Left lung (tissue), 10 donors: Measurements from ENCODE around the gene ARHGAP45. TPM values are rescaled to one million over a fixed set of nuclear protein-coding genes. Genes with fewer than 3 reads are reported as not detected.

Experiments used
- ATAC-seq: fragments of 200-7000 bp; cut with Tn5 transposase; one replicate; pipeline ENCODE4 v1.9.1; 2020; ENCODE audit warnings: moderate library complexity
- DNase-seq, 4 donors: peaks; one replicate each; pipeline ENCODE4 v3.0.0-alpha.2; 2013 to 2020
- H3K27ac ChIP-seq, 2 donors: fragments of 200-600 bp; sonication (generic) in 1 of 2; one replicate each; pipeline versions ENCODE4 v1.5.0 to v1.8.0; 2020 to 2021
- H3K27me3 ChIP-seq, 2 donors: fragments of 200-600 bp; sonication (generic) in 1 of 2; one replicate each; pipeline versions ENCODE4 v1.5.0 to v1.8.0; 2020 to 2021
- H3K36me3 ChIP-seq, 2 donors: fragments of 200-600 bp; sonication (generic) in 1 of 2; one replicate each; pipeline versions ENCODE4 v1.5.0 to v1.8.0; 2020 to 2021
- H3K4me1 ChIP-seq, 2 donors: fragments of 200-600 bp; one replicate each; pipeline ENCODE4 v1.8.0; 2021
- H3K4me3 ChIP-seq, 2 donors: fragments of 200-600 bp; sonication (generic) in 1 of 2; one replicate each; pipeline versions ENCODE4 v1.5.0 to v1.8.0; 2020 to 2021; ENCODE audit warnings: mild to moderate bottlenecking in 1 of 2
- H3K9me3 ChIP-seq, 2 donors: fragments of 200-600 bp; sonication (generic) in 1 of 2; one replicate each; pipeline versions ENCODE4 v1.5.0 to v1.8.0; 2020 to 2021
- intact Hi-C, 2 donors: fragments of 100-400 bp; cut with DNase I; formaldehyde crosslinking; loops; one replicate each; pipeline versions ENCODE4 v1.11.2 to v1.14.2; 2022
- polyA plus RNA-seq, 6 donors: library from polyadenylated mRNA; unstranded; fragments of 120-200 nt; gene quantifications; one replicate each; pipeline ENCODE4 v1.2.1, GENCODE V29; 2013; ENCODE audit not compliant: insufficient read length in 6 of 6
- total RNA-seq, 2 donors: library from RNA; stranded (reverse); fragmentation: NEBNext Ultra II Directional; extraction: Animal tissue kit (Norgen Biotek cat#: 25700); gene quantifications; one replicate each; pipeline ENCODE4 v1.2.1, GENCODE V29; 2021
- TF ChIP-seq, protein P1 (sequence below), 2 donors: fragments of 200-600 bp; sonication (generic) in 1 of 2; IDR thresholded peaks; one replicate each; pipeline versions ENCODE4 v1.5.0 to v1.8.0; 2021; ENCODE audit warnings: antibody characterized with exemption in 2 of 2
- donor health status: DM: no; HTN: yes; CAD: no.
- donor health status: DM: no; HTN: no; CAD: no.

Gene ARHGAP45
- total and polyA plus RNA-seq, 8 donors = 8.5 to 83.8 (median 12.0) TPM

DNA sequence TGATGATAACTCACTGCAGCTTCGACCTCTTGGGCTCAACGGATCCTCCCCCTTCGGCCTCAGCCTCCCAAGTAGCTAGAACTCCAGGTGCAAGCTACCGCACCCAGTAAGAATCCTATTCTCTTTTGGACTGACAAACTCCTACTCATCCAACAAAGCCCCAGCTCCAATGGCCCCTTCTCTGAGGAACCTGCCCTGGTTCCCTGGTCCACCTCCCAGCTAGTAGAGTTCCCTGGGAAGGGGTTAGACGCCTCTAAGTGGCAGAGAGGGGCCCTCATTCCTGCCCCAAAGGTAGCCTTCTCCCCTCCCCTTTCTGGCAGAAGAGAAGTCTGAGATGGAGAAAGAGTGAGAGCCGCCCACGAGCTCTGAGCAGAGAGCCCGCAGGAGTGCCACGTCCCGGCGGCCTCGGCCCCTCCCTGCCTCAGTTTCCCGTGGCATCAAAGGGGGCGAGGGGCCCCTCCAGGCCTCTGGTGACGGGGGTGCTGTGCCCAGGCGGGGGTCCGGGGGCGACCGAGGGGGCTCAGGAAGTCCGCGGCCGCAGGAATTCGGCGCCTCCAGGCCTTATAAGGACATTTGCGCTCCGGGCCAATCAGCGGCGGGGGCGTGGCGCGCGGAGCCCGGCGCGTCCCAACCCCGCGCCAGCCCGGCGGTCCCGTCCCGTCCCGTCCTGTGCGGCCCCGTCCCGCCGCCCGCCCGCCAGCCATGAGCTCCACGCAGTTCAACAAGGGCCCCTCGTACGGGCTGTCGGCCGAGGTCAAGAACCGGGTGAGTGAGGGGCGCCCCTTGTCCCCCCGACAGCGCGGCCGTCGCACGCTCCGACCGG, 40.8 kb upstream of the ARHGAP45 start, which contains the start of gene CNN2:
Gene CNN2, plus strand, starts transcription at position 649 of the 823 bp plus-strand sequence. Its CDS starts 54 bp downstream, at position 703.
- peak within 1 kb of the TSS; percentile 97 to 98 for H3K4me3 ChIP-seq
- peak within 1 kb of the TSS; percentile 94 for H3K27ac ChIP-seq
- H3K27me3 ChIP-seq = no peaks in the 10 kb centered on the region
- TF ChIP-seq, protein P1, sequence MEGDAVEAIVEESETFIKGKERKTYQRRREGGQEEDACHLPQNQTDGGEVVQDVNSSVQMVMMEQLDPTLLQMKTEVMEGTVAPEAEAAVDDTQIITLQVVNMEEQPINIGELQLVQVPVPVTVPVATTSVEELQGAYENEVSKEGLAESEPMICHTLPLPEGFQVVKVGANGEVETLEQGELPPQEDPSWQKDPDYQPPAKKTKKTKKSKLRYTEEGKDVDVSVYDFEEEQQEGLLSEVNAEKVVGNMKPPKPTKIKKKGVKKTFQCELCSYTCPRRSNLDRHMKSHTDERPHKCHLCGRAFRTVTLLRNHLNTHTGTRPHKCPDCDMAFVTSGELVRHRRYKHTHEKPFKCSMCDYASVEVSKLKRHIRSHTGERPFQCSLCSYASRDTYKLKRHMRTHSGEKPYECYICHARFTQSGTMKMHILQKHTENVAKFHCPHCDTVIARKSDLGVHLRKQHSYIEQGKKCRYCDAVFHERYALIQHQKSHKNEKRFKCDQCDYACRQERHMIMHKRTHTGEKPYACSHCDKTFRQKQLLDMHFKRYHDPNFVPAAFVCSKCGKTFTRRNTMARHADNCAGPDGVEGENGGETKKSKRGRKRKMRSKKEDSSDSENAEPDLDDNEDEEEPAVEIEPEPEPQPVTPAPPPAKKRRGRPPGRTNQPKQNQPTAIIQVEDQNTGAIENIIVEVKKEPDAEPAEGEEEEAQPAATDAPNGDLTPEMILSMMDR (IDR thresholded peaks at IDR 0.05) = no peak
- peaks cover 8 to 71% of the 10 kb centered on the region in 2 donors for H3K4me1 ChIP-seq
- H3K36me3 ChIP-seq = peaks cover 0 to 17% of the 10 kb centered on the region in 2 donors
- intact Hi-C loops = no loop called here
- no peaks in the 10 kb centered on the region for H3K9me3 ChIP-seq
- ATAC-seq = peak; percentile 74
- DNase-seq = peak; percentile 81 to 95 (median 86)

DNA sequence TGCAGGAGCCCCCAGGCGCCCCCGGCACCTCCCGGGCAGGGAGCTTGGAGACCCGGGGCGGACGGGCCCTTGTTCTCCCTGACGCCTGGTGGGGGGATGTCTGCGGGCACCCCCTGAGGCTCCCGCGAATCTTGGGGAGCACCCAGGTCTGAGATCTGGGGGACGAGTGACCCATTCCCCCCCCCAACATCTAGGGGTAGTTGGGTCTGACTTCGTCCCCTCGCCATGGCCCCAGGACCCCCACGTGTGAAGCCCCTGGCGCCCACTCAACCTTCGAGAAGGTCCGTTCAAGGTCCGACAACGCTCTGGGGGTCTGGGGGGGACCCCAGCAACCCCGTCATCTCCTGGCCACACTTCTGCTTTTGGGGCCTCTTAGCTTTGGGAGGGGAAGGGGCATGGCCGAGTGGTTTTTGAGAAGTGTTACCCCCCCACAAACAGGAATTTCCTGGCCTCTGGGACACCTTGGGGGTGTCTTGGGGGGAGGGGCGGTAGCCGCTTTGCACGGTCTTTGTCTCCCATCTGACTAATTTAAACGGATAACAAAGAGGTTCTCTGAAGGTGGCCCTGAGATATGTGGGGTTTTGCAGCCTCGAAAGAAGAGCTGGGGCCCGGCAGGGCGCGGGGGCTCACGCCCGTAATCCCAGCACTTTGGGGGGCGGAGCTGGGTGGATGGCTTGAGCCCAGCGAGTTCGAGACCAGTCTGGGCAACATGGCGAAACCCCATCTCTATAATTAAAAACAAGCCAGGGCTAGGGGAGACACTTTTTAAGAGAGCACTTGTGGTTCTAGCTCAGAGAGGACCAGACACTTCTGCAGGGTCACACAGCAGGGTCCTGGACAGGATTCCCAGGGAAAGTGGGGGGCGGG, 40.0 kb upstream of the ARHGAP45 start:
- H3K4me1 ChIP-seq = peaks cover 3 to 66% of the 10 kb centered on the region in 2 donors
- peak overlapping the region; percentile 94 for H3K27ac ChIP-seq
- TF ChIP-seq, protein P1 (IDR thresholded peaks at IDR 0.05) = no peak
- peak overlapping the region; percentile 97 to 98 for H3K4me3 ChIP-seq
- H3K36me3 ChIP-seq = peaks cover 0 to 22% of the 10 kb centered on the region in 2 donors
- ATAC-seq (peak; percentile 4), DNase-seq (peak in 1 of 4 donors; percentile 71)
- no peaks in the 10 kb centered on the region for H3K27me3 ChIP-seq
- H3K9me3 ChIP-seq = no peaks in the 10 kb centered on the region
- intact Hi-C loops = no loop called here

DNA sequence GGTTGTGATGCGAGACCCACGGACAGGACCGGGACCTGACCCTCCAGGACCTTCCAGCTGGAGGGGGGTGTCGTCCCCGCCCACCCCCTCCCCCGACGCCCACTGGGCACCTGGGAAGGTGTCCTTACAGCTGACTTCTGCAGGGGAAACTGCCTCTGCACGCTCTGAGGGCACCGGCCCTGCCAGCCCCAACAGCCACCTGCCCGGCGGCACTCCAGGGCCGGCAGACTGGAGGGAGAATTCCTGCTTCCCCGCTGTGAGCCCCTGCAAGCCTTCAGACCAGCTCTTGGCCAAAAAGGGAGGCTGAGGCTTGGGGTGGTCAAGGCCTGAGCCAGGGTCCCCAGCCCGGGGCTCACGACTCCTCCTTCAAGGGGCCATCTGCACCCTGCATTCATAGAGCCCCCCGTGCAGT, 39.3 kb upstream of the ARHGAP45 start:
- TF ChIP-seq, protein P1 (IDR thresholded peaks at IDR 0.05) = no peak
- H3K27me3 ChIP-seq = no peaks in the 10 kb centered on the region
- H3K36me3 ChIP-seq = peaks cover 0 to 29% of the 10 kb centered on the region in 2 donors
- ATAC-seq = peak; percentile 3
- peak overlapping the region; percentile 94 for H3K27ac ChIP-seq
- peaks cover 0 to 60% of the 10 kb centered on the region in 2 donors for H3K4me1 ChIP-seq
- peak overlapping the region; percentile 97 to 98 for H3K4me3 ChIP-seq
- intact Hi-C loops = no loop called here
- DNase-seq = peak in 1 of 4 donors; percentile 80
- no peaks in the 10 kb centered on the region for H3K9me3 ChIP-seq

DNA sequence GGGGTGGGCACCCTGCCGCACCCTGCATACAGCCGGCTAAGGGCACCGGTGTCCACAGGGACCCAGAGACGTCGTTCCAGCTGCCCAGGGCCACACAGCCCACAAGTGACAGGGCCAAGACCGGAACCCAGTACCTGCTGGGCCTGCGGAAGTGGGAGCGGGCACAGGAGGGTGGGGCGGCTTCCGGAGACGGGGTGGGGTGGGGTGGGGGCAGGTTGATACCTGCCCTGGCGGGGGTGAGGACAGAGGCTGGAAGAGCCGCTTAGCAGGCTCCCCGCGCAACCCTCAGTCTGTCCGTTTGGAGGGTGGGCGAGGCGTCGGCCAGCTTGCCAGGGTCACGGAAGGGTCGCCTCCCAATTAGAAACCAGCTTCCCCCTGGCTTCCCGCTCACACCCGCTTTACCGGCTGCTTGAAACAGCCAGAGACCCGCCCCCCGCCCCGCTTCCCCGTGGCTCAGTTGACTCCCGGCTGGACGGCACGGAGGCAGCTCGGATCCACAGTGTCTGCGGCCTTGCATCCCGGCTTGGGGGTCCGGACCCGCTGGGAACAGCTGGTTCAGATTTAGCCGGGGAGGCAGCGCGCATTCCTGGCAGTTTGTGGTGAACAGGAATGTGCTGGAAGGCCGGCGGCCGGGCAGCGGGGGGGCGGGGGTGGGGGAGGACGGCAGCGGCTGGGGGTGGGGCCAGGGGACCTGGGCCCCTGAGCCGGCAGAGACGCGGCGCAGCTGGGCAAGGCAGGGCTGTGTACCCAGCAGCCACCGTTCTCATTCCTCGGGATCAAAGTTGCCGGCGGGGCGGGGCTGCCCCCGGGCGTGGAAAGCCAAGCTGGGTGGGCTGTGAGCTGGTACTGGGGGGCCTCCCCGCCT, 38.7 kb upstream of the ARHGAP45 start:
- Histone ChIP-seq H3K27me3 (no peaks in the 10 kb centered on the region), H3K27ac (peak overlapping the region; percentile 94), H3K4me3 (peak overlapping the region; percentile 97 to 98), H3K4me1 (peaks cover 0 to 53% of the 10 kb centered on the region in 2 donors), H3K9me3 (no peaks in the 10 kb centered on the region), H3K36me3 (peaks cover 0 to 35% of the 10 kb centered on the region in 2 donors)
- ATAC-seq = peak; percentile 76
- DNase-seq = peak; percentile 75 to 91 (median 86)
- intact Hi-C loops = no loop called here
- TF ChIP-seq, protein P1 (IDR thresholded peaks at IDR 0.05) = no peak
